H9 (cell line): Measurements from ENCODE around the gene GLCE. TPM values are rescaled to one million over a fixed set of nuclear protein-coding genes. Genes with fewer than 3 reads are reported as not detected.

Source experiments
- DNase-seq: peaks from one replicate; pipeline ENCODE4 v3.0.0-alpha.2; 2017
- H2AFZ ChIP-seq: one replicate; pipeline ENCODE4 v1.6.1; 2013; ENCODE audit warnings: mild to moderate bottlenecking, low read length, control low read depth, moderate library complexity
- H2AK5ac ChIP-seq: 2 replicates; pipeline ENCODE4 v1.6.1; 2013; ENCODE audit warnings: low read length, control low read depth, mixed read lengths; ENCODE audit not compliant: insufficient read length
- H2BK120ac ChIP-seq: one replicate; pipeline ENCODE4 v1.6.1; 2013; ENCODE audit warnings: low read depth, mild to moderate bottlenecking, low read length, control low read depth, inconsistent platforms; ENCODE audit not compliant: poor library complexity, severe bottlenecking
- H2BK12ac ChIP-seq: 2 replicates; pipeline ENCODE4 v1.6.1; 2013; ENCODE audit warnings: low read length, control low read depth, mixed read lengths, low read depth; ENCODE audit not compliant: insufficient read length
- H2BK15ac ChIP-seq: 2 replicates; pipeline ENCODE4 v1.6.1; 2013; ENCODE audit warnings: low read depth, low read length, control low read depth
- H2BK20ac ChIP-seq: one replicate; pipeline ENCODE4 v1.6.1; 2013; ENCODE audit warnings: low read depth, mild to moderate bottlenecking, low read length, control low read depth, inconsistent platforms; ENCODE audit not compliant: poor library complexity, severe bottlenecking
- H2BK5ac ChIP-seq: 2 replicates; pipeline ENCODE4 v1.6.1; 2013; ENCODE audit warnings: low read length, control low read depth, mixed read lengths; ENCODE audit not compliant: insufficient read length
- H3K14ac ChIP-seq: 2 replicates; pipeline ENCODE4 v1.6.1; 2013; ENCODE audit warnings: low read length, control low read depth; ENCODE audit not compliant: insufficient read depth
- H3K18ac ChIP-seq: 2 replicates; pipeline ENCODE4 v1.6.1; 2013; ENCODE audit warnings: low read depth, mild to moderate bottlenecking, mixed read lengths, low read length, control low read depth; ENCODE audit not compliant: insufficient read length
- H3K23ac ChIP-seq: 2 replicates; pipeline ENCODE4 v1.6.1; 2013; ENCODE audit warnings: low read length, control low read depth, mixed read lengths, low read depth; ENCODE audit not compliant: insufficient read length
- H3K23me2 ChIP-seq: 2 replicates; pipeline ENCODE4 v1.6.1; 2013; ENCODE audit warnings: low read depth, mild to moderate bottlenecking, mixed read lengths, low read length, control low read depth; ENCODE audit not compliant: insufficient read length, poor library complexity, severe bottlenecking
- H3K27ac ChIP-seq: 2 replicates; pipeline ENCODE4 v1.5.1; 2013; ENCODE audit warnings: low read length, control low read depth, mixed read lengths, low read depth; ENCODE audit not compliant: insufficient read length
- H3K27me3 ChIP-seq: 2 replicates; pipeline ENCODE4 v1.6.1; 2013; ENCODE audit warnings: low read length, control low read depth, inconsistent platforms; ENCODE audit not compliant: insufficient read depth
- H3K4ac ChIP-seq: 2 replicates; pipeline ENCODE4 v1.6.1; 2013; ENCODE audit warnings: low read depth, mild to moderate bottlenecking, control low read depth, inconsistent platforms, low read length, moderate library complexity
- H3K4me1 ChIP-seq: 2 replicates; pipeline ENCODE4 v1.6.1; 2013; ENCODE audit warnings: low read length, control low read depth, inconsistent platforms; ENCODE audit not compliant: insufficient read depth
- H3K4me2 ChIP-seq: 2 replicates; pipeline ENCODE4 v1.6.1; 2013; ENCODE audit warnings: low read length, control low read depth, mixed read lengths; ENCODE audit not compliant: insufficient read length, insufficient read depth
- H3K56ac ChIP-seq: 2 replicates; pipeline ENCODE4 v1.6.1; 2013; ENCODE audit warnings: low read depth, mild to moderate bottlenecking, mixed read lengths, low read length, control low read depth; ENCODE audit not compliant: insufficient read length
- H3K79me1 ChIP-seq: 2 replicates; pipeline ENCODE4 v1.6.1; 2013; ENCODE audit warnings: low read depth, mild to moderate bottlenecking, moderate library complexity, low read length, control low read depth, inconsistent platforms; ENCODE audit not compliant: insufficient read depth, poor library complexity, severe bottlenecking
- H3K79me2 ChIP-seq: 2 replicates; pipeline ENCODE4 v1.6.1; 2013; ENCODE audit warnings: low read length, control low read depth, inconsistent platforms; ENCODE audit not compliant: insufficient read depth
- H3K9ac ChIP-seq: 2 replicates; pipeline ENCODE4 v1.6.1; 2013; ENCODE audit warnings: low read length, control low read depth, mixed read lengths; ENCODE audit not compliant: insufficient read length; ENCODE audit errors: extremely low read depth
- H3K9me3 ChIP-seq: one replicate; pipeline ENCODE4 v1.6.1; 2013; ENCODE audit warnings: low read depth, low read length, inconsistent platforms; ENCODE audit not compliant: control insufficient read depth
- H3T11ph ChIP-seq: one replicate; pipeline ENCODE4 v1.6.1; 2013; ENCODE audit warnings: mild to moderate bottlenecking, low read length, control low read depth, inconsistent platforms
- H4K20me1 ChIP-seq: one replicate; pipeline ENCODE4 v1.6.1; 2013; ENCODE audit not compliant: control insufficient read depth, insufficient read length, insufficient read depth
- H4K5ac ChIP-seq: 2 replicates; pipeline ENCODE4 v1.6.1; 2013; ENCODE audit warnings: low read depth, mild to moderate bottlenecking, mixed read lengths, low read length, control low read depth; ENCODE audit not compliant: insufficient read length
- H4K8ac ChIP-seq: replicated peaks from 2 replicates; pipeline ENCODE4 v1.6.1; 2013; ENCODE audit warnings: low read length, control low read depth, mixed read lengths, low read depth; ENCODE audit not compliant: insufficient read length
- H4K91ac ChIP-seq: 2 replicates; pipeline ENCODE4 v1.6.1; 2013; ENCODE audit warnings: low read depth, mild to moderate bottlenecking, moderate library complexity, mixed read lengths, low read length, control low read depth; ENCODE audit not compliant: insufficient read length
- H3K27ac Mint-ChIP-seq, 3 experiments: 2 replicates in 2 of 3; 3 replicates in 1 of 3; pipeline ENCODE4 v1.8.0; 2020 to 2021; ENCODE audit warnings: mixed read lengths in 3 of 3, mild to moderate bottlenecking in 1 of 3, moderate library complexity in 1 of 3
- H3K27me3 Mint-ChIP-seq: 2 replicates; pipeline ENCODE4 v1.8.0; 2021; ENCODE audit warnings: low read depth, mild to moderate bottlenecking, moderate library complexity, mixed read lengths
- H3K36me3 Mint-ChIP-seq, 3 experiments: 2 replicates in 2 of 3; 3 replicates in 1 of 3; pipeline ENCODE4 v1.8.0; 2020 to 2021; ENCODE audit warnings: low read depth in 3 of 3, mixed read lengths in 3 of 3; ENCODE audit not compliant: insufficient read depth in 1 of 3
- H3K4me1 Mint-ChIP-seq, 2 experiments: 2 replicates each; pipeline ENCODE4 v1.8.0; 2020; ENCODE audit warnings: mixed read lengths in 2 of 2
- H3K4me3 Mint-ChIP-seq, 2 experiments: 2 replicates in 1 of 2; 3 replicates in 1 of 2; pipeline ENCODE4 v1.8.0; 2020 to 2021; ENCODE audit warnings: mild to moderate bottlenecking in 2 of 2, mixed read lengths in 2 of 2, moderate library complexity in 1 of 2
- H3K9me3 Mint-ChIP-seq, 2 experiments: 2 replicates in 1 of 2; 3 replicates in 1 of 2; pipeline ENCODE4 v1.8.0; 2020; ENCODE audit warnings: mild to moderate bottlenecking in 2 of 2, mixed read lengths in 2 of 2, moderate library complexity in 1 of 2
- WGBS: extraction: QIAGEN DNeasy Blood & Tissue Kit; methylation state at CpG from one replicate; pipeline ENCODE4 v1.1.7; 2013; ENCODE audit warnings: missing lambda C conversion rate, low lambda C conversion rate, mixed read lengths; ENCODE audit not compliant: insufficient read length; ENCODE audit errors: extremely low coverage; 5-methylcytosine and 5-hydroxymethylcytosine counted together
- total RNA-seq: library from RNA; stranded (reverse); gene quantifications from 2 replicates; pipeline ENCODE4 v1.2.1, GENCODE V29; 2021
- TF ChIP-seq, protein P1 (sequence below): fragments of 200-600 bp; sonication (generic); conservative IDR thresholded peaks from 3 replicates; pipeline ENCODE4 v1.8.0; 2021; ENCODE audit warnings: antibody characterized with exemption, mild to moderate bottlenecking

The GLCE gene
- total RNA-seq, 1 experiment from 2014 or later: 12.2 TPM

GRCh38 chr15:69131362-69132220, 28.8 kb upstream of the GLCE start:
- no peak overlapping the region for H3K27ac Mint-ChIP-seq
- H4K8ac ChIP-seq: no peak overlapping the region
- no CpG with 5 or more reads among the region's 7 CpGs for WGBS

More at GRCh38 chr15:69131362-69132220, 28.8 kb upstream of the GLCE start:
- no peak overlapping the region for H2BK120ac ChIP-seq
- H3K36me3 Mint-ChIP-seq: no peaks in the 10 kb centered on the region
- H2BK12ac ChIP-seq: no peak overlapping the region
- H2AFZ ChIP-seq: no peak overlapping the region
- H2BK5ac ChIP-seq: no peak overlapping the region
- peaks cover 39 to 46% of the 10 kb centered on the region in 2 experiments for H3K4me1 Mint-ChIP-seq
- H3K27ac ChIP-seq: no peak overlapping the region
- peak overlapping the region; percentile 20; the same call in 1 of the 2 replicates for H3K14ac ChIP-seq
- H3K9me3 ChIP-seq: no peaks in the 10 kb centered on the region
- H3K27me3 ChIP-seq: no peaks in the 10 kb centered on the region
- no peak overlapping the region for H2BK20ac ChIP-seq
- no peak for DNase-seq
- H3K4me2 ChIP-seq: no peak overlapping the region
- peaks cover 4% of the 10 kb centered on the region; the same call in 1 of the 2 replicates for H3K4me1 ChIP-seq
- H3K23ac ChIP-seq: no peak overlapping the region
- no peaks in the 10 kb centered on the region for H3K79me2 ChIP-seq
- H3K27me3 Mint-ChIP-seq: peaks cover 6% of the 10 kb centered on the region
- H4K5ac ChIP-seq: no peak overlapping the region
- H3T11ph ChIP-seq: no peak overlapping the region
- no peak overlapping the region for H4K91ac ChIP-seq
- H3K9ac ChIP-seq: no peak overlapping the region
- no peak overlapping the region for H3K18ac ChIP-seq
- no peak overlapping the region for H2BK15ac ChIP-seq
- H2AK5ac ChIP-seq: no peak overlapping the region
- no peak overlapping the region for H3K4ac ChIP-seq
- TF ChIP-seq, protein P1, sequence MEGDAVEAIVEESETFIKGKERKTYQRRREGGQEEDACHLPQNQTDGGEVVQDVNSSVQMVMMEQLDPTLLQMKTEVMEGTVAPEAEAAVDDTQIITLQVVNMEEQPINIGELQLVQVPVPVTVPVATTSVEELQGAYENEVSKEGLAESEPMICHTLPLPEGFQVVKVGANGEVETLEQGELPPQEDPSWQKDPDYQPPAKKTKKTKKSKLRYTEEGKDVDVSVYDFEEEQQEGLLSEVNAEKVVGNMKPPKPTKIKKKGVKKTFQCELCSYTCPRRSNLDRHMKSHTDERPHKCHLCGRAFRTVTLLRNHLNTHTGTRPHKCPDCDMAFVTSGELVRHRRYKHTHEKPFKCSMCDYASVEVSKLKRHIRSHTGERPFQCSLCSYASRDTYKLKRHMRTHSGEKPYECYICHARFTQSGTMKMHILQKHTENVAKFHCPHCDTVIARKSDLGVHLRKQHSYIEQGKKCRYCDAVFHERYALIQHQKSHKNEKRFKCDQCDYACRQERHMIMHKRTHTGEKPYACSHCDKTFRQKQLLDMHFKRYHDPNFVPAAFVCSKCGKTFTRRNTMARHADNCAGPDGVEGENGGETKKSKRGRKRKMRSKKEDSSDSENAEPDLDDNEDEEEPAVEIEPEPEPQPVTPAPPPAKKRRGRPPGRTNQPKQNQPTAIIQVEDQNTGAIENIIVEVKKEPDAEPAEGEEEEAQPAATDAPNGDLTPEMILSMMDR: no peak
- H3K23me2 ChIP-seq: no peaks in the 10 kb centered on the region
- no peak overlapping the region for H3K4me3 Mint-ChIP-seq
- H3K9me3 Mint-ChIP-seq: no peaks in the 10 kb centered on the region
- no peaks in the 10 kb centered on the region for H4K20me1 ChIP-seq
- H3K56ac ChIP-seq: no peak overlapping the region
- H3K79me1 ChIP-seq: no peaks in the 10 kb centered on the region
